K562 (cell line): ENCODE measurements around the gene TMEM208. TPM values are rescaled to one million over a fixed set of nuclear protein-coding genes. Genes with fewer than 3 reads are reported as not detected.

Experiments used
- ATF7 ChIP-seq: fragments of 450-650 bp; IDR thresholded peaks from 2 replicates; pipeline ENCODE4 v1.7.1; 2014; ENCODE audit warnings: mild to moderate bottlenecking, moderate library complexity
- CBX1 ChIP-seq: sonication (generic); IDR thresholded peaks from 2 replicates; pipeline ENCODE4 v1.6.1; 2016; ENCODE audit warnings: antibody characterized with exemption, low read depth, mild to moderate bottlenecking
- GATA2 ChIP-seq: sonication (generic); formaldehyde crosslinking; IDR thresholded peaks from 2 replicates; pipeline ENCODE4 v1.4.0; 2020; ENCODE audit warnings: mild to moderate bottlenecking, missing genetic modification reagents
- KDM1A ChIP-seq, 2 experiments: fragments of 450-650 bp; IDR thresholded peaks; 2 replicates each; pipeline ENCODE4 v1.6.1; 2016; ENCODE audit warnings: mild to moderate bottlenecking in 2 of 2
- NBN ChIP-seq: fragments of 450-650 bp; IDR thresholded peaks from 2 replicates; pipeline ENCODE4 v1.6.1; 2016; ENCODE audit warnings: low read depth, mild to moderate bottlenecking
- PYGO2 ChIP-seq: fragments of 450-650 bp; IDR thresholded peaks from 2 replicates; pipeline ENCODE4 v1.6.1; 2016; ENCODE audit warnings: mild to moderate bottlenecking, missing genetic modification characterization, moderate library complexity, missing compliant biosample characterization
- RBM14 ChIP-seq: fragments of 200-400 bp; formaldehyde crosslinking; IDR thresholded peaks from 2 replicates; pipeline ENCODE4 v1.6.1; 2018; ENCODE audit warnings: low read depth, mild to moderate bottlenecking, low read length, moderate library complexity, borderline replicate concordance; ENCODE audit not compliant: insufficient read depth
- RBM22 ChIP-seq: fragments of 200-400 bp; formaldehyde crosslinking; IDR thresholded peaks from 2 replicates; pipeline ENCODE4 v1.6.1; 2018; ENCODE audit warnings: low read length, low read depth; ENCODE audit not compliant: poor library complexity, severe bottlenecking
- SPI1 ChIP-seq: IDR thresholded peaks from 2 replicates; pipeline ENCODE4 v1.6.1; 2011; ENCODE audit warnings: low read depth, low read length, control low read depth, borderline replicate concordance
- SRSF9 ChIP-seq: fragments of 200-400 bp; formaldehyde crosslinking; IDR thresholded peaks from 2 replicates; pipeline ENCODE4 v1.6.1; 2017; ENCODE audit warnings: low read depth, low read length, borderline replicate concordance
- TFAM ChIP-seq: fragments of 250-450 bp; sonication (Bioruptor Pico); conservative IDR thresholded peaks from 2 replicates; pipeline ENCODE4 v1.5.0; 2021; ENCODE audit warnings: mild to moderate bottlenecking, moderate library complexity
- ZNF224 ChIP-seq: sonication (generic); formaldehyde crosslinking; IDR thresholded peaks from 2 replicates; pipeline ENCODE4 v1.8.0; 2022; ENCODE audit warnings: mild to moderate bottlenecking, missing genetic modification reagents
- ZNF23 ChIP-seq: fragments of 250-450 bp; sonication (Bioruptor Pico); IDR thresholded peaks from 2 replicates; pipeline ENCODE4 v1.4.0; 2020; ENCODE audit warnings: mild to moderate bottlenecking
- ZNF239 ChIP-seq: fragments of 250-450 bp; sonication (Bioruptor Pico); IDR thresholded peaks from 2 replicates; pipeline ENCODE4 v1.4.0; 2020; ENCODE audit warnings: mild to moderate bottlenecking
- ZNF780A ChIP-seq: fragments of 250-450 bp; sonication (Bioruptor Pico); IDR thresholded peaks from 2 replicates; pipeline ENCODE4 v1.5.0; 2021; ENCODE audit warnings: mild to moderate bottlenecking
- polyA plus RNA-seq, 8 experiments: library from polyadenylated mRNA; depleted of rRNA in 4 of 8; stranded (reverse) in 5 of 8; unstranded in 3 of 8; fragments of >200 nt; fragmentation: Nextera tagmentation in 2 of 8; fragmentation: Illumina TruSeq in 1 of 8; extraction: Ambion mirVana in 2 of 8; extraction: Trizol in 1 of 8; gene quantifications; 2 replicates each; pipeline versions ENCODE4 v1.2.1 to v1.2.3, GENCODE V29; 2011 to 2014; ENCODE audit warnings: inconsistent platforms in 1 of 8, missing spikeins in 1 of 8
- total RNA-seq, 7 experiments: library from RNA; depleted of rRNA in 6 of 7; stranded (reverse); fragments of >200 nt in 6 of 7; fragmentation: Illumina TruSeq in 2 of 7; extraction: Trizol in 2 of 7; gene quantifications; 2 replicates each; pipeline versions ENCODE4 v1.2.1 to v1.2.3, GENCODE V29; 2011 to 2021; ENCODE audit warnings: low replicate concordance in 1 of 7
- TF ChIP-seq, protein P1 (sequence below): fragments of 250-450 bp; sonication (Bioruptor Pico); IDR thresholded peaks from 2 replicates; pipeline ENCODE4 v1.9.0; 2021; ENCODE audit warnings: mild to moderate bottlenecking, inconsistent platforms
- TF ChIP-seq, protein P2 (sequence below): fragments of 450-650 bp; formaldehyde crosslinking; IDR thresholded peaks from 2 replicates; pipeline ENCODE4 v1.4.0; 2020; ENCODE audit warnings: mild to moderate bottlenecking, mixed read lengths
- TF ChIP-seq, protein P3 (sequence below): fragments of 250-450 bp; sonication (Bioruptor Pico); IDR thresholded peaks from 2 replicates; pipeline ENCODE4 v1.4.0; 2020
- TF ChIP-seq, protein P4 (sequence below): fragments of 450-650 bp; IDR thresholded peaks from 2 replicates; pipeline ENCODE4 v1.6.1; 2016; ENCODE audit warnings: mild to moderate bottlenecking

The TMEM208 gene
- total and polyA plus RNA-seq, 9 of the 15 experiments (the other 6 are each of a cell fraction or from before 2014, with no cell fraction given): 31.8 to 239 (median 54.3) TPM

DNA sequence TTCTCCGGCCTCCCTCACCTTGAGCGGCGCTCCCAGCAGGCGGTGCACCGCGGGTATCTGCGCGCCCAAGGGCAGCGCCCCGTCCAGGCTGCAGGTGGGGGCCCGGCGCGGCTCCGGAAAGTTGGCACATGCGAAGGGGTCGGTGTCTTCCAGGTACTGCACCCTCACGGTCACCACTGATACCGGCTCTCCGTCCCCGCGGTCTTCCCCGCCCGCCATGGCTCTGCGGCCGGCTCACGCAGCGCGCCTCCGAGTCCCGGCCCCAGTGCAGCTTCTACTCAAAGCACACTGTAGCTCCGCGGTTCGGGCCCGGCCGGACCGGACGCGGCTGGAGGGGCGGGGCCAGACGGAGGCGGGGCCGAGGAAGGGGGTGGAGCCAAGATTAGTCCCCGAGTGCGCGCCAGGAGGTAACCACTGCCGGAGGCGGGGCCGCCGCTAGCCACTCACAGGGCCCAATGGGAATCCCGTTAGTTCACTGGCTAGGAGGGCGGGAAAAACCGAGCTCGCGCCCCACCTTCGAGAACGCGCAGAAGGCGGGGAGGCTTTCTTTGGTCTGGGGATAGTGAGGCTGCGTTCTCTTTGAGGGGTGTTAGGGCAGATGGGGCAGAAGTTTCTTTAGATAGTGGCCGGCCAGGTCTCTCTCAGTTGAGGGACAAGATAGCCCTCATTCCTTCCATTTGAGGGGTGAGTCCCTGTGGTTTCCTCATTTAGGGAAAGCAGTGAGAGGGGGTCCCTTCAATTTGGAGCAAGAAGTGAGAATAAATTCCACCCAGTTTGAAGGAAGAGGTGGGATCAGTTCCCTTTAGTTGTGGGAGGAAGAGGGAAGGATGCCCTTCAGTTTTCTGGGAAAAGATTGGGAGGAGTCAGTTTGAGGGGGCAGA, 20.5 kb downstream of the TMEM208 start, which contains the start of gene FHOD1 (continued):
- TF ChIP-seq, protein P1, sequence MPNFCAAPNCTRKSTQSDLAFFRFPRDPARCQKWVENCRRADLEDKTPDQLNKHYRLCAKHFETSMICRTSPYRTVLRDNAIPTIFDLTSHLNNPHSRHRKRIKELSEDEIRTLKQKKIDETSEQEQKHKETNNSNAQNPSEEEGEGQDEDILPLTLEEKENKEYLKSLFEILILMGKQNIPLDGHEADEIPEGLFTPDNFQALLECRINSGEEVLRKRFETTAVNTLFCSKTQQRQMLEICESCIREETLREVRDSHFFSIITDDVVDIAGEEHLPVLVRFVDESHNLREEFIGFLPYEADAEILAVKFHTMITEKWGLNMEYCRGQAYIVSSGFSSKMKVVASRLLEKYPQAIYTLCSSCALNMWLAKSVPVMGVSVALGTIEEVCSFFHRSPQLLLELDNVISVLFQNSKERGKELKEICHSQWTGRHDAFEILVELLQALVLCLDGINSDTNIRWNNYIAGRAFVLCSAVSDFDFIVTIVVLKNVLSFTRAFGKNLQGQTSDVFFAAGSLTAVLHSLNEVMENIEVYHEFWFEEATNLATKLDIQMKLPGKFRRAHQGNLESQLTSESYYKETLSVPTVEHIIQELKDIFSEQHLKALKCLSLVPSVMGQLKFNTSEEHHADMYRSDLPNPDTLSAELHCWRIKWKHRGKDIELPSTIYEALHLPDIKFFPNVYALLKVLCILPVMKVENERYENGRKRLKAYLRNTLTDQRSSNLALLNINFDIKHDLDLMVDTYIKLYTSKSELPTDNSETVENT (CRISPR knock-in tag): peak; percentile 56; the same call in 1 of the 2 replicates
- TF ChIP-seq ATF7 (no peak), ZNF23 (CRISPR knock-in tag) (no peak), RBM14 (no peak), RBM22 (no peak), SPI1 (peak; percentile 13; the same call in 1 of the 2 replicates), PYGO2 (tag) (no peak), TFAM (CRISPR knock-in tag) (no peak), ZNF239 (CRISPR knock-in tag) (no peak), KDM1A (IDR thresholded peaks at IDR 0.05) (no peak), ZNF780A (CRISPR knock-in tag) (no peak), GATA2 (CRISPR knock-in tag) (no peak), ZNF224 (no peak), SRSF9 (no peak), NBN (0 out of 2 replicates have a peak, but pooled peaks have one; percentile 28), CBX1 (peak; percentile 82; the same call in 1 of the 2 replicates)
- TF ChIP-seq, protein P2, sequence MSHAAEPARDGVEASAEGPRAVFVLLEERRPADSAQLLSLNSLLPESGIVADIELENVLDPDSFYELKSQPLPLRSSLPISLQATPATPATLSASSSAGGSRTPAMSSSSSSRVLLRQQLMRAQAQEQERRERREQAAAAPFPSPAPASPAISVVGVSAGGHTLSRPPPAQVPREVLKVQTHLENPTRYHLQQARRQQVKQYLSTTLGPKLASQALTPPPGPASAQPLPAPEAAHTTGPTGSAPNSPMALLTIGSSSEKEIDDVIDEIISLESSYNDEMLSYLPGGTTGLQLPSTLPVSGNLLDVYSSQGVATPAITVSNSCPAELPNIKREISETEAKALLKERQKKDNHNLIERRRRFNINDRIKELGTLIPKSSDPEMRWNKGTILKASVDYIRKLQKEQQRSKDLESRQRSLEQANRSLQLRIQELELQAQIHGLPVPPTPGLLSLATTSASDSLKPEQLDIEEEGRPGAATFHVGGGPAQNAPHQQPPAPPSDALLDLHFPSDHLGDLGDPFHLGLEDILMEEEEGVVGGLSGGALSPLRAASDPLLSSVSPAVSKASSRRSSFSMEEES (CRISPR knock-in tag): no peak
- TF ChIP-seq, protein P3, sequence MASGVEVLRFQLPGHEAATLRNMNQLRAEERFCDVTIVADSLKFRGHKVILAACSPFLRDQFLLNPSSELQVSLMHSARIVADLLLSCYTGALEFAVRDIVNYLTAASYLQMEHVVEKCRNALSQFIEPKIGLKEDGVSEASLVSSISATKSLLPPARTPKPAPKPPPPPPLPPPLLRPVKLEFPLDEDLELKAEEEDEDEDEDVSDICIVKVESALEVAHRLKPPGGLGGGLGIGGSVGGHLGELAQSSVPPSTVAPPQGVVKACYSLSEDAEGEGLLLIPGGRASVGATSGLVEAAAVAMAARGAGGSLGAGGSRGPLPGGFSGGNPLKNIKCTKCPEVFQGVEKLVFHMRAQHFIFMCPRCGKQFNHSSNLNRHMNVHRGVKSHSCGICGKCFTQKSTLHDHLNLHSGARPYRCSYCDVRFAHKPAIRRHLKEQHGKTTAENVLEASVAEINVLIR (CRISPR knock-in tag): no peak
- TF ChIP-seq, protein P4, sequence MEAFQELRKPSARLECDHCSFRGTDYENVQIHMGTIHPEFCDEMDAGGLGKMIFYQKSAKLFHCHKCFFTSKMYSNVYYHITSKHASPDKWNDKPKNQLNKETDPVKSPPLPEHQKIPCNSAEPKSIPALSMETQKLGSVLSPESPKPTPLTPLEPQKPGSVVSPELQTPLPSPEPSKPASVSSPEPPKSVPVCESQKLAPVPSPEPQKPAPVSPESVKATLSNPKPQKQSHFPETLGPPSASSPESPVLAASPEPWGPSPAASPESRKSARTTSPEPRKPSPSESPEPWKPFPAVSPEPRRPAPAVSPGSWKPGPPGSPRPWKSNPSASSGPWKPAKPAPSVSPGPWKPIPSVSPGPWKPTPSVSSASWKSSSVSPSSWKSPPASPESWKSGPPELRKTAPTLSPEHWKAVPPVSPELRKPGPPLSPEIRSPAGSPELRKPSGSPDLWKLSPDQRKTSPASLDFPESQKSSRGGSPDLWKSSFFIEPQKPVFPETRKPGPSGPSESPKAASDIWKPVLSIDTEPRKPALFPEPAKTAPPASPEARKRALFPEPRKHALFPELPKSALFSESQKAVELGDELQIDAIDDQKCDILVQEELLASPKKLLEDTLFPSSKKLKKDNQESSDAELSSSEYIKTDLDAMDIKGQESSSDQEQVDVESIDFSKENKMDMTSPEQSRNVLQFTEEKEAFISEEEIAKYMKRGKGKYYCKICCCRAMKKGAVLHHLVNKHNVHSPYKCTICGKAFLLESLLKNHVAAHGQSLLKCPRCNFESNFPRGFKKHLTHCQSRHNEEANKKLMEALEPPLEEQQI: no peak
